ENCODE results near the gene LPCAT3. TPM values are rescaled to one million over a fixed set of nuclear protein-coding genes. Genes with fewer than 3 reads are reported as not detected.

Gene LPCAT3
- total RNA-seq, 3 donors from 2014 or later, result 79.8 to 121 (median 102) TPM

DNA sequence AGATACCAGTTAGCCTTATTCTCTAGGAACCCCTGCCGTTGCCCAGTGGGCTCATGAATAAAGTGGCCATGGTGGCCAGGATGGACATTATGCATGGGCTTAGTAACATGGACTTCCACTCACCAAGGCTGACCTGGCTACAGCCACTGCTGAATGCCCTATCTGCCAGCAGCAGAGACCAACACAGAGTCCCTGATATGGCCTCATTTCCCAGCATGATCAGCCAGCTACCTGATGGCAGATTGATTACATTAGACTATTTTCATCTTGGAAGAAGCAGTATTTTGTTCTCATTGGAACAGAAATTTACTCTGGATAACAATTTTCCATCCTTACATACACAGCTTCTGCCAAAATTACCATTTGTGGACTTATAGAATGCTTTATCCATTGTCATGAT, 16.2 kb upstream of the LPCAT3 start:
- no peak overlapping the region for H3K4me3 ChIP-seq
- no peak for ATAC-seq
- no peak for DNase-seq
- no peaks in the 10 kb centered on the region for H3K4me1 ChIP-seq (ENCODE audit: low read depth)
- intact Hi-C loops (cut with DNase I, micrococcal nuclease), result no loop called here
- TF ChIP-seq, protein P1, sequence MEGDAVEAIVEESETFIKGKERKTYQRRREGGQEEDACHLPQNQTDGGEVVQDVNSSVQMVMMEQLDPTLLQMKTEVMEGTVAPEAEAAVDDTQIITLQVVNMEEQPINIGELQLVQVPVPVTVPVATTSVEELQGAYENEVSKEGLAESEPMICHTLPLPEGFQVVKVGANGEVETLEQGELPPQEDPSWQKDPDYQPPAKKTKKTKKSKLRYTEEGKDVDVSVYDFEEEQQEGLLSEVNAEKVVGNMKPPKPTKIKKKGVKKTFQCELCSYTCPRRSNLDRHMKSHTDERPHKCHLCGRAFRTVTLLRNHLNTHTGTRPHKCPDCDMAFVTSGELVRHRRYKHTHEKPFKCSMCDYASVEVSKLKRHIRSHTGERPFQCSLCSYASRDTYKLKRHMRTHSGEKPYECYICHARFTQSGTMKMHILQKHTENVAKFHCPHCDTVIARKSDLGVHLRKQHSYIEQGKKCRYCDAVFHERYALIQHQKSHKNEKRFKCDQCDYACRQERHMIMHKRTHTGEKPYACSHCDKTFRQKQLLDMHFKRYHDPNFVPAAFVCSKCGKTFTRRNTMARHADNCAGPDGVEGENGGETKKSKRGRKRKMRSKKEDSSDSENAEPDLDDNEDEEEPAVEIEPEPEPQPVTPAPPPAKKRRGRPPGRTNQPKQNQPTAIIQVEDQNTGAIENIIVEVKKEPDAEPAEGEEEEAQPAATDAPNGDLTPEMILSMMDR (IDR thresholded peaks at IDR 0.05), result no peak
- no peaks in the 10 kb centered on the region for H3K36me3 ChIP-seq (ENCODE audit: low read depth)
- H3K9me3 ChIP-seq, result no peaks in the 10 kb centered on the region

DNA sequence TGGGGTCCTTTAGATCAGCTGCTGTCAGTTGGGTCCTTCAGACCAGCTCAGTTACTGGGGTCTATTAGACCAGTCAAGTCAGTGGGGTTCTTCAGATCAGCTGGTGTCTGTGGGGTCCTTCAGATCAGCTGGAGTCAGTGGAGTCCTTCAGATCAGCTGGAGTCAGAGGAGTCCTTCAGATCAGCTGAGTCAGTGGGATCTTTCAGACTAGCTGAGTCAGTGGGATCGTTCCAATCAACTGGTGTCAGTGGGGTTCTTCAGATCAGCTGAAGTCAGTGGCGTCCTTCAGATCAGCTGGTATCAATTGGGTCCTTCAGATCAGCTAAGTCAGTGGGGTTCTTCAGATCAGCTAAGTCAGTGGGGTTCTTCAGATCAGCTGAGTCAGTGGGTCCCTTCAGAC, 14.7 kb upstream of the LPCAT3 start:
- no peak overlapping the region for H3K4me3 ChIP-seq
- no peak for DNase-seq
- TF ChIP-seq, protein P1 (IDR thresholded peaks at IDR 0.05), result no peak
- intact Hi-C loops (cut with DNase I, micrococcal nuclease), result no loop called here
- H3K36me3 ChIP-seq (ENCODE audit: low read depth), result no peaks in the 10 kb centered on the region
- no peaks in the 10 kb centered on the region for H3K4me1 ChIP-seq (ENCODE audit: low read depth)
- ATAC-seq, result no peak
- no peaks in the 10 kb centered on the region for H3K9me3 ChIP-seq

DNA sequence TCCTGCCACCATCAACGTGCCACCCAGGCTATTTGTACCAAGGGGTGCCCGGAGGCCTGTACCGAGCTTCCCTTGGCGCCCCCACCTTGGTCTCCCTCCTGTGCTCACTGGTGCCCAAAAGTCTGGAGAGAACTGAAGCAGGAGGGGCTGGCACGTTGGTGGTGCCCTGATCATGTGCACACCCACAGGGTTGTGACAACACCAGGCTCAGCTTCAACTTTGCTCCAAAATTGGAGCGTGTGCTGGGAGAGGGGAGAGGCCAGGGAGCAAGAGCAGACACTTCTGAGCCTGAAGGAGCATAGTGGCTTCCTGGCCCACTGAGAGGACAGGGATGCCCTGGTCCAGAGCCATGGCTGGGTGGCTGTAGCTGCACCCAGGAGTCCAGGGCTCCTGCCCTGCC, 13.0 kb upstream of the LPCAT3 start:
- ATAC-seq, result no peak
- intact Hi-C loops (cut with DNase I, micrococcal nuclease), result no loop called here

DNA sequence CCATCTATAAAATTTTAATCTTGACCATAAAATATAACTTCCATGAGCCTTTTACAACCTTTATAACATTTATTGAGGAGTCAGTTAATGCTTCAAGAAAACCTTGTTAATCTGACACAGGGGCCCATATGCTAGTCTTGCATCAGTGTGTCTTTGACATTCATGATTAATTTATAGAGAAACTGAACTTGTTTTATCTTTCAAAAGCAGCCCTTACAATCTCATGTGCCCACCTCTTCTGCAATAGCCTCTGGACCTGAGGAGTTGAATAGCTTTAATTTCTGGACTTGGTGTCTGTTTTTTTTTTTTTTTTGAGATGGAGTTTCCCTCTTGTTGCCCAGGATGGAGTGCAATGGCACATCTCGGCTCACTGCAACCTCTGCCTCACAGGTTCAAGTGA, 8.6 kb upstream of the LPCAT3 start:
- no peaks in the 10 kb centered on the region for H3K4me1 ChIP-seq (ENCODE audit: low read depth)
- no peak for ATAC-seq
- TF ChIP-seq, protein P1 (IDR thresholded peaks at IDR 0.05), result no peak
- H3K9me3 ChIP-seq, result no peaks in the 10 kb centered on the region
- H3K4me3 ChIP-seq, result no peak overlapping the region
- intact Hi-C loops (cut with DNase I, micrococcal nuclease), result no loop called here
- no peak for DNase-seq
- H3K36me3 ChIP-seq (ENCODE audit: low read depth), result no peaks in the 10 kb centered on the region

More for the DNA sequence above, 13.0 kb upstream of the LPCAT3 start:
- no peak overlapping the region for H3K4me3 ChIP-seq
- no peaks in the 10 kb centered on the region for H3K36me3 ChIP-seq (ENCODE audit: low read depth)
- TF ChIP-seq, protein P1 (IDR thresholded peaks at IDR 0.05), result no peak
- DNase-seq, result no peak
- no peaks in the 10 kb centered on the region for H3K9me3 ChIP-seq
- no peaks in the 10 kb centered on the region for H3K4me1 ChIP-seq (ENCODE audit: low read depth)

DNA sequence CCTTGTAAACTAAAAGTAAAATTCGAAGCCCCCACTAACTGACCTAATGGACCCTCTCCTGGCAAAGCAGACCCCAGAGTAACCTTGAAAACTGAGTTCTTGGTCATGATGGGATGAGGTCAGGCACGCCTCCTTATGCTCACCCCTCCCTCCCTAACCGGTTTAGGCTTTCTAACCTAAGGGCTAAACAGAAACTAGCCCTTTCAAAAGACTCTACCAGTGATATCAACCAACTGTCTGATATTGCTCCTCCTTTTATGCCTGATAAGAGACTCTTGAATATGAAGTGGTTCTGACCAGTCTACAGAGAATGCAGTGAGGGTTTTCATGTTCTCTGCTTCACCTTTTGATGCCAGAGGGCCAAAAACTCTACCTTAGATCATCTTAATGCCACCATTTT, 4.8 kb upstream of the LPCAT3 start:
- Histone ChIP-seq H3K9me3 (no peaks in the 10 kb centered on the region), H3K4me1 (ENCODE audit: low read depth) (peaks cover 3% of the 10 kb centered on the region), H3K4me3 (no peak overlapping the region), H3K36me3 (ENCODE audit: low read depth) (peaks cover 4% of the 10 kb centered on the region)
- TF ChIP-seq, protein P1 (IDR thresholded peaks at IDR 0.05), result no peak
- intact Hi-C loops (cut with DNase I, micrococcal nuclease), result no loop called here
- no peak for DNase-seq
- ATAC-seq, result no peak

DNA sequence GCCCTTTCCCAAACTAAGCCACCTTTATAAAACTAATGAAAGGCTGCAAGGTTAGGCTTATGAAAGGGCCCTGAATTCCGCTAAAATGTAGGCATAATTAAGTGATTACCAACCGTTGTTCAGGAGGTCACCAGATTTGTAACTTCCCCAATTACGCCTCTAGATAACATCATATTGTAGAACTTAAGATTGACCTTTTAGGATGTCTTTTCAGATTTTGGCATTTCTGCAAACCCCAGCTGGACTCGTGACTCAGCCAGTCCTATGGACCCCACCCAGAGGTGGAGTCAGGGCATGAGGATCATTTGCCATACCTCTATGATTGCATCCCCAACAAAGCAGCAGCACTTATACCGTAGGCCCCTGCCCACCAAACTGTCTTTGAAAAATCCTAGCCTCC, 3.7 kb upstream of the LPCAT3 start:
- intact Hi-C loops (cut with DNase I, micrococcal nuclease), result no loop called here
- no peaks in the 10 kb centered on the region for H3K9me3 ChIP-seq
- H3K36me3 ChIP-seq (ENCODE audit: low read depth), result peaks cover 4% of the 10 kb centered on the region
- peaks cover 9% of the 10 kb centered on the region for H3K4me1 ChIP-seq (ENCODE audit: low read depth)
- no peak overlapping the region for H3K4me3 ChIP-seq
- TF ChIP-seq, protein P1 (IDR thresholded peaks at IDR 0.05), result no peak
- no peak for ATAC-seq
- DNase-seq, result no peak
